Neural cell (in vitro differentiated cells): Measurements from ENCODE around the gene CNGA1. TPM values are rescaled to one million over a fixed set of nuclear protein-coding genes. Genes with fewer than 3 reads are reported as not detected.
"Not testable (repeated sequence)": the region's sequence is repeated elsewhere in the genome, so short reads cannot be mapped to it uniquely, and the experiment has no call there.

Experiments
- H2AFZ ChIP-seq: fragments of 200-600, 300-800 bp; sonication (generic), shearing (Covaris generic); 2 replicates; pipeline ENCODE4 v1.6.0; 2014; ENCODE audit warnings: low read depth, mild to moderate bottlenecking, antibody characterized with exemption, low read length, moderate library complexity
- H3F3A ChIP-seq: fragments of 200-600 bp; shearing (Covaris generic); 2 replicates; pipeline ENCODE4 v1.6.1; 2016; ENCODE audit warnings: mild to moderate bottlenecking, moderate library complexity, mixed read lengths, antibody characterized with exemption, low read length; ENCODE audit not compliant: insufficient read depth, poor library complexity, severe bottlenecking
- H3K27ac ChIP-seq: fragments of 200-600, 300-800 bp; sonication (generic), shearing (Covaris generic); 2 replicates; pipeline ENCODE4 v1.5.1; 2014; ENCODE audit warnings: mild to moderate bottlenecking, low read length, moderate library complexity
- H3K27me3 ChIP-seq: fragments of 300-800, 200-600 bp; sonication (generic), shearing (Covaris generic); 2 replicates; pipeline ENCODE4 v1.6.0; 2014; ENCODE audit warnings: mild to moderate bottlenecking, low read depth, low read length, moderate library complexity; ENCODE audit not compliant: insufficient read depth
- H3K36me3 ChIP-seq: fragments of 300-800, 200-600 bp; sonication (generic), shearing (Covaris generic); 2 replicates; pipeline ENCODE4 v1.5.1; 2014; ENCODE audit warnings: mild to moderate bottlenecking, antibody characterized with exemption, low read length, moderate library complexity; ENCODE audit not compliant: insufficient read depth
- H3K4me2 ChIP-seq: fragments of 300-800, 200-600 bp; sonication (generic), shearing (Covaris generic); 2 replicates; pipeline ENCODE4 v1.6.0; 2014; ENCODE audit warnings: mild to moderate bottlenecking, low read length
- H3K4me3 ChIP-seq: fragments of 300-800, 200-600 bp; sonication (generic), shearing (Covaris generic); 2 replicates; pipeline ENCODE4 v1.5.1; 2014; ENCODE audit warnings: mild to moderate bottlenecking, low read length, moderate library complexity
- H3K79me2 ChIP-seq: fragments of 200-600 bp; shearing (Covaris generic); replicated peaks from 2 replicates; pipeline ENCODE4 v1.6.0; 2014; ENCODE audit warnings: mild to moderate bottlenecking, low read length, moderate library complexity; ENCODE audit not compliant: insufficient read depth
- H3K9ac ChIP-seq: fragments of 300-800, 200-600 bp; sonication (generic), shearing (Covaris generic); 2 replicates; pipeline ENCODE4 v1.6.1; 2016; ENCODE audit warnings: mild to moderate bottlenecking, low read length, mixed read lengths
- H3K9me2 ChIP-seq: fragments of 200-600 bp; shearing (Covaris generic); 2 replicates; pipeline ENCODE4 v1.6.1; 2016; ENCODE audit warnings: mild to moderate bottlenecking, low read length, mixed read lengths; ENCODE audit not compliant: insufficient read depth
- H3K9me3 ChIP-seq: fragments of 200-600, 300-800 bp; sonication (generic), shearing (Covaris generic); 2 replicates; pipeline ENCODE4 v1.6.1; 2016; ENCODE audit warnings: mild to moderate bottlenecking, mixed run types, low read length, moderate library complexity, mixed read lengths
- H4K20me1 ChIP-seq: fragments of 200-600 bp; shearing (Covaris generic); 2 replicates; pipeline ENCODE4 v1.6.1; 2016; ENCODE audit warnings: mild to moderate bottlenecking, mixed run types; ENCODE audit not compliant: insufficient read depth
- CTCF ChIP-seq: fragments of 450-650 bp; IDR thresholded peaks from 2 replicates; pipeline ENCODE4 v1.5.1; 2014; ENCODE audit warnings: antibody characterized with exemption, mild to moderate bottlenecking, moderate library complexity; ENCODE audit not compliant: poor library complexity, severe bottlenecking
- EP300 ChIP-seq: fragments of 450-650 bp; conservative IDR thresholded peaks from 2 replicates; pipeline ENCODE4 v1.6.1; 2014; ENCODE audit warnings: antibody characterized with exemption, mild to moderate bottlenecking, moderate library complexity; ENCODE audit not compliant: poor library complexity, severe bottlenecking
- EZH2 ChIP-seq: fragments of 200-600, 300-800 bp; shearing (Covaris generic), sonication (generic); IDR thresholded peaks from 2 replicates; pipeline ENCODE4 v1.6.1; 2014; ENCODE audit warnings: antibody characterized with exemption, low read length, borderline replicate concordance, mild to moderate bottlenecking; ENCODE audit not compliant: insufficient read depth, poor library complexity, severe bottlenecking
- MXI1 ChIP-seq: fragments of 450-650 bp; conservative IDR thresholded peaks from 2 replicates; pipeline ENCODE4 v1.6.1; 2014; ENCODE audit warnings: antibody characterized with exemption, mild to moderate bottlenecking; ENCODE audit not compliant: poor library complexity, severe bottlenecking
- POLR2AphosphoS5 ChIP-seq: IDR thresholded peaks from 2 replicates; pipeline ENCODE4 v1.6.1; 2012
- RAD21 ChIP-seq: fragments of 450-650 bp; conservative IDR thresholded peaks from 2 replicates; pipeline ENCODE4 v1.6.1; 2014; ENCODE audit warnings: antibody characterized with exemption, mild to moderate bottlenecking, moderate library complexity
- REST ChIP-seq: IDR thresholded peaks from 2 replicates; pipeline ENCODE4 v1.6.1; 2012; ENCODE audit warnings: borderline replicate concordance
- SMC3 ChIP-seq: fragments of 450-650 bp; conservative IDR thresholded peaks from 2 replicates; pipeline ENCODE4 v1.6.1; 2014; ENCODE audit warnings: antibody characterized with exemption, mild to moderate bottlenecking, moderate library complexity; ENCODE audit not compliant: poor library complexity
- TAF1 ChIP-seq: IDR thresholded peaks from 2 replicates; pipeline ENCODE4 v1.6.1; 2012; ENCODE audit warnings: low read depth
- polyA plus RNA-seq: library from polyadenylated mRNA; depleted of rRNA; stranded (reverse); fragments of >200 nt; gene quantifications from 2 replicates; pipeline ENCODE4 v1.2.3, GENCODE V29; 2014

CNGA1 gene
- polyA plus RNA-seq, 1 donor from 2014 or later = not detected

- H3K79me2 ChIP-seq = no peaks in the 10 kb centered on the region
- no peak overlapping the region for H3K4me3 ChIP-seq
- H3F3A ChIP-seq = no peaks in the 10 kb centered on the region
- H2AFZ ChIP-seq = no peak overlapping the region
- no peak overlapping the region for H3K27ac ChIP-seq
- H3K36me3 ChIP-seq = no peaks in the 10 kb centered on the region
- no peaks in the 10 kb centered on the region for H3K9me2 ChIP-seq
- no peaks in the 10 kb centered on the region for H3K27me3 ChIP-seq
- H3K4me2 ChIP-seq = no peak overlapping the region
- TF ChIP-seq CTCF = no peak
- TF ChIP-seq SMC3 = no peak
- TF ChIP-seq EP300 = no peak
- no peak for TF ChIP-seq TAF1
- TF ChIP-seq POLR2AphosphoS5 = no peak
- no peak for TF ChIP-seq RAD21
- H3K9me3 ChIP-seq = no peaks in the 10 kb centered on the region
- no peak overlapping the region for H3K9ac ChIP-seq
- no peaks in the 10 kb centered on the region for H4K20me1 ChIP-seq
Measured at GRCh38 chr4:48008021-48008596, 8.4 kb downstream of the CNGA1 start.

- Histone ChIP-seq H3F3A (no peaks in the 10 kb centered on the region), H3K4me3 (no peak overlapping the region), H3K9me3 (no peaks in the 10 kb centered on the region), H3K27me3 (no peaks in the 10 kb centered on the region), H3K9me2 (no peaks in the 10 kb centered on the region), H2AFZ (no peak overlapping the region), H3K27ac (no peak overlapping the region), H4K20me1 (no peaks in the 10 kb centered on the region), H3K9ac (no peak overlapping the region), H3K36me3 (no peaks in the 10 kb centered on the region), H3K79me2 (no peaks in the 10 kb centered on the region), H3K4me2 (no peak overlapping the region)
- TF ChIP-seq REST = no peak
- TF ChIP-seq TAF1 = no peak
- TF ChIP-seq EP300 = no peak
- TF ChIP-seq EZH2 = no peak
- TF ChIP-seq MXI1 = no peak
- no peak for TF ChIP-seq POLR2AphosphoS5
- TF ChIP-seq CTCF = no peak
- no peak for TF ChIP-seq RAD21
- TF ChIP-seq SMC3 = no peak
Measured at GRCh38 chr4:48005781-48006180, 10.7 kb downstream of the CNGA1 start.

GRCh38 chr4:48003568-48003967 is 12.9 kb downstream of the CNGA1 start:
- H3F3A ChIP-seq, H4K20me1 ChIP-seq, H2AFZ ChIP-seq, H3K36me3 ChIP-seq, H3K9ac ChIP-seq, H3K27me3 ChIP-seq, H3K9me3 ChIP-seq, H3K4me2 ChIP-seq, H3K27ac ChIP-seq, H3K79me2 ChIP-seq, H3K9me2 ChIP-seq, H3K4me3 ChIP-seq: not testable (repeated sequence)
